Glutamatergic neuron (in vitro differentiated cells): ENCODE measurements around the gene VTI1A. TPM values are rescaled to one million over a fixed set of nuclear protein-coding genes. Genes with fewer than 3 reads are reported as not detected.

ENCODE experiments used
- DNase-seq: peaks from one replicate; pipeline ENCODE4 v3.0.0; 2022
- H3K27ac Mint-ChIP-seq: one replicate; pipeline ENCODE4 v1.8.0; 2020; ENCODE audit warnings: mild to moderate bottlenecking, mixed read lengths, inconsistent platforms; ENCODE audit not compliant: unreplicated experiment
- H3K27me3 Mint-ChIP-seq: one replicate; pipeline ENCODE4 v1.8.0; 2020; ENCODE audit warnings: mild to moderate bottlenecking, moderate library complexity, mixed read lengths, inconsistent platforms; ENCODE audit not compliant: unreplicated experiment
- H3K36me3 Mint-ChIP-seq: one replicate; pipeline ENCODE4 v1.8.0; 2020; ENCODE audit warnings: mild to moderate bottlenecking, mixed read lengths, inconsistent platforms; ENCODE audit not compliant: unreplicated experiment
- H3K4me1 Mint-ChIP-seq: one replicate; pipeline ENCODE4 v1.8.0; 2020; ENCODE audit warnings: mild to moderate bottlenecking, low read depth, mixed read lengths, inconsistent platforms; ENCODE audit not compliant: unreplicated experiment
- H3K4me3 Mint-ChIP-seq: one replicate; pipeline ENCODE4 v1.8.0; 2020; ENCODE audit warnings: mild to moderate bottlenecking, mixed read lengths, inconsistent platforms; ENCODE audit not compliant: unreplicated experiment
- H3K9me3 Mint-ChIP-seq: one replicate; pipeline ENCODE4 v1.8.0; 2020; ENCODE audit warnings: mild to moderate bottlenecking, moderate library complexity, mixed read lengths, inconsistent platforms; ENCODE audit not compliant: unreplicated experiment
- total RNA-seq: library from RNA; stranded (reverse); fragmentation: NEBNext Ultra II Directional; extraction: Animal tissue kit (Norgen Biotek cat#: 25700); gene quantifications from one replicate; pipeline ENCODE4 v1.2.1, GENCODE V29; 2021; ENCODE audit not compliant: unreplicated experiment
- TF ChIP-seq, protein P1 (sequence below): fragments of 200-600 bp; sonication (generic); IDR thresholded peaks from one replicate; pipeline ENCODE4 v1.5.0; 2021; ENCODE audit not compliant: partially characterized antibody, unreplicated experiment

The VTI1A gene
- total RNA-seq, 1 donor from 2014 or later, result 61.0 TPM

DNA sequence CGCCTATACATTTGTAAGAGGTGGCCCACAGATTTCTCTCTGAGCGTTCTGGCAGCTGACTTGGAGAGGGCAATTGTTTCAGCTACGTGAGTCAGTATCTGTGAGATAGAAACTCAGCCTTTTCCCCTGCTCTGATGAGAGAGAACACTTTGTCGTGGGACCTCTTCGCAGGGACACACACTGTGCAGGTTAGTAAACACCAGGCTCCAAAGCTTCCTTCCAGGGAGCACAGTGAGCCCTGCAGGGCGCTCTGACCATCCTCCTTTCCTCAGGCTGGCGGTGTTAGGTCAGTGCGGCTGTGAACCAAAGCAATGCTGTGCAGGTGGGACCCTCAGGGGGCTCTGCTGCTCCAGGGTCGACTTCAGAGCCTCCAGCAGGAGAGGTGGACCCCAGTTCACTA, 350.8 kb downstream of the VTI1A start:
- H3K36me3 Mint-ChIP-seq, result peaks cover 4% of the 10 kb centered on the region
- TF ChIP-seq, protein P1, sequence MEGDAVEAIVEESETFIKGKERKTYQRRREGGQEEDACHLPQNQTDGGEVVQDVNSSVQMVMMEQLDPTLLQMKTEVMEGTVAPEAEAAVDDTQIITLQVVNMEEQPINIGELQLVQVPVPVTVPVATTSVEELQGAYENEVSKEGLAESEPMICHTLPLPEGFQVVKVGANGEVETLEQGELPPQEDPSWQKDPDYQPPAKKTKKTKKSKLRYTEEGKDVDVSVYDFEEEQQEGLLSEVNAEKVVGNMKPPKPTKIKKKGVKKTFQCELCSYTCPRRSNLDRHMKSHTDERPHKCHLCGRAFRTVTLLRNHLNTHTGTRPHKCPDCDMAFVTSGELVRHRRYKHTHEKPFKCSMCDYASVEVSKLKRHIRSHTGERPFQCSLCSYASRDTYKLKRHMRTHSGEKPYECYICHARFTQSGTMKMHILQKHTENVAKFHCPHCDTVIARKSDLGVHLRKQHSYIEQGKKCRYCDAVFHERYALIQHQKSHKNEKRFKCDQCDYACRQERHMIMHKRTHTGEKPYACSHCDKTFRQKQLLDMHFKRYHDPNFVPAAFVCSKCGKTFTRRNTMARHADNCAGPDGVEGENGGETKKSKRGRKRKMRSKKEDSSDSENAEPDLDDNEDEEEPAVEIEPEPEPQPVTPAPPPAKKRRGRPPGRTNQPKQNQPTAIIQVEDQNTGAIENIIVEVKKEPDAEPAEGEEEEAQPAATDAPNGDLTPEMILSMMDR, result no peak
- no peak overlapping the region for H3K4me3 Mint-ChIP-seq
- no peak for DNase-seq
- H3K27me3 Mint-ChIP-seq, result peaks cover under 1% of the 10 kb centered on the region
- H3K4me1 Mint-ChIP-seq, result peaks cover 15% of the 10 kb centered on the region
- H3K27ac Mint-ChIP-seq, result no peak overlapping the region
- H3K9me3 Mint-ChIP-seq, result peaks cover 6% of the 10 kb centered on the region

DNA sequence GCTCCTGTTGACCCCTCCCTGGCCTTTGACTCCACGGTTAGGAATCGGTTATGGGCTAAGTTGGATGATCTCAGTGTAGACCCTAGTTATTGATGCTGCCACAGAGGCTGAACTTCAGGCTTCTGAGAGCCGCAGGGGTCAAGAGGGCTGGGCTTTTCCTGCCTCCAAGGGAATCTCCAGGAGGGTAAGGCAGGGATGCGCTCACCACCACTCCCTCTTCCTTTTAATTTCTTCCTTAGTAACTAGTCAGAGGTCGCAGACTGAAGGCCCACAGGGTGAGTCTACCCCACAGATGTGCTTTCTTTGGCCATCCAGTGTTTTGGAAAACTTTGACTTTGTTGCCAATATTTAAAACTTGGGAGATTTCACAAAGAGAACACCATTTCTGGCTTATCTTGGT, 352.0 kb downstream of the VTI1A start:
- TF ChIP-seq, protein P1, result no peak
- Mint-ChIP-seq H3K4me3 (no peak overlapping the region), H3K4me1 (peaks cover 7% of the 10 kb centered on the region), H3K36me3 (peaks cover 4% of the 10 kb centered on the region), H3K9me3 (peaks cover 6% of the 10 kb centered on the region), H3K27me3 (no peaks in the 10 kb centered on the region), H3K27ac (no peak overlapping the region)
- DNase-seq, result no peak

DNA sequence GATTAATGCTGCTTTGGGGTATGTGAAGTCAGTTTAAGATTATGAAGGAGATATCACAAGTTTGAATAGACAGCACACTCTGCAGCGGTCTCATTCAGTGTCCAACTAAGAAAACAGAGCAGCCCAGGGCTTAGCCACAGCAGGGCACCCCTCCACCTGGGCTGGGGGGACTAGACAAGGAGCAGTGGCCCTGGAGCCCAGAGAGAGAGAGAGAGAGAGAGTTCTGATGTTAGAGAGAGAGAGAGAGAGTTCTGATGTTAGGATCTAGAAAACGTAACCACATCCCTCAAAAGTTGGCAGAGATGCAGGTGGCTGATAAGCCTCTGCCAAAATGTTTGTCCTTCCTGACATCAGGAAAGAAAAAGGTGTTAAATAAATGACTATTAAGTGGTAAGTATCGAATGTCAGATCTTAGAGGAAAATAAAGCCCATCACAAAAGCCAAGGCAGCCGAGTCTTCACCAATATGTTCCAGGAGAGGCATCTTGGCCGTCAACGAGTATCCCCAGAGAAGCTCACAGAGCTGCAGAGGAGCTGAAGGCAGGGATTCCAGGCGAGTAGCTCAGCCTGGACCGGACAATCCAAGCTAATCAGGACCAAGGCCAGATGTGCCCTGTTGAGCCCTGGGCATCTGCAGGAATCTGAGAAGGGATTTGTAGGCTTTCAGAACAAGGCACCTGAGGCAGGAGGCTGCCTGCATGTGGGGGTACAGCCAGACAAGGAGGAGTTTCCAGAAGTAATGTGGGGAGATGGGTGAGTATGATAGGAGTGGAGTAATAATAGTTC, 352.9 kb downstream of the VTI1A start:
- Mint-ChIP-seq H3K4me3 (no peak overlapping the region), H3K9me3 (peaks cover 6% of the 10 kb centered on the region), H3K27ac (no peak overlapping the region), H3K36me3 (peaks cover 4% of the 10 kb centered on the region), H3K4me1 (peaks cover 10% of the 10 kb centered on the region), H3K27me3 (no peaks in the 10 kb centered on the region)
- no peak for DNase-seq
- TF ChIP-seq, protein P1, result no peak

DNA sequence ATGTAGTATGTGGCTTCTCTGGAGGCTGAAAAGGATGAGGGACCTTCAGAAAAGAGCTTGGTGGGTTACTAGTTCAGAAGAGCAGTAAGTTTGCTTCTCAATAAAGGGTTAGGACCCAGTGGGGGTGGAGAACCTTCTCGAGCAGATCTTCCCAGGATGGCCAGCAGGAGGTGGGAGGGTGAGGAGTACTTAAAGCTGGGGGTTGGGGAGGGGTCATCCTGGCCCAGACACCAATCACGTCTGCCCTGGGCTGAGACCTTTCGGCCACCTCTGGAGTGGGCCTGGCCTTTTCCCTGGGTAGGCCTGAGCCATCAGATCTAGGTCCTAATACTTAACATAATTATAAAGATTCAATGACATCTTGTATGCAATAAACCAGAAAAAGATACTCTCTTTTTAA, 354.0 kb downstream of the VTI1A start:
- Mint-ChIP-seq H3K4me3 (no peak overlapping the region), H3K27me3 (no peaks in the 10 kb centered on the region)

DNA sequence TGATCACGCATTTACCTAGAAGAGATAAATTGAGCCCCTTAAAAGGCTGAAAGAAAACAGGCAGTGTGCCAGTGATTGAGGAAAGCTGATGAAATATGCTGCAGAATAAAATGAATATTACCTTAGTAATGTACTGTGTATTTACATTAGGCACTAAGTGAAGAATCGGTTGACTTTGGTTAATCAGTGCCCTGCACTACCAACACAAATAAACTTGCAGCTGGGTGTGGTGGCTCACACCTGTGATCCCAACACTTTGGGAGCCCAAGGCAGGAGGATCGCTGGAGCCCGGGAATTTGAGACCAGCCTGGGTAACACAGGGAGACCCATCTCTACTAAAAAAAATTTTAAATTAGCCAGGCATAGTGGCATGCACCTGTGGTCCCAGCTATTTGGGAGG, 354.7 kb downstream of the VTI1A start:
- H3K4me3 Mint-ChIP-seq, result no peak overlapping the region
- TF ChIP-seq, protein P1, result no peak
- H3K27ac Mint-ChIP-seq, result no peak overlapping the region
- H3K36me3 Mint-ChIP-seq, result peaks cover 4% of the 10 kb centered on the region
- peaks cover 6% of the 10 kb centered on the region for H3K9me3 Mint-ChIP-seq
- no peak for DNase-seq
- H3K27me3 Mint-ChIP-seq, result no peaks in the 10 kb centered on the region
- peaks cover 5% of the 10 kb centered on the region for H3K4me1 Mint-ChIP-seq

More for the DNA sequence above, 354.0 kb downstream of the VTI1A start:
- no peak for DNase-seq
- TF ChIP-seq, protein P1, result no peak
- peaks cover 4% of the 10 kb centered on the region for H3K36me3 Mint-ChIP-seq
- H3K27ac Mint-ChIP-seq, result no peak overlapping the region
- H3K9me3 Mint-ChIP-seq, result peaks cover 6% of the 10 kb centered on the region
- H3K4me1 Mint-ChIP-seq, result peaks cover 10% of the 10 kb centered on the region
